NCI-H510A treated with DMSO at 0.1 percent for 48 hours (cell line): ENCODE data around the gene PDPK1.
"Not testable (repeated sequence)": the region's sequence is repeated elsewhere in the genome, so short reads cannot be mapped to it uniquely, and the experiment has no call there.

ENCODE experiments used
- DNase-seq: peaks from one replicate; lab custom pipeline; 2025; lab: John Stamatoyannopoulos, UW

The PDPK1 gene

DNA sequence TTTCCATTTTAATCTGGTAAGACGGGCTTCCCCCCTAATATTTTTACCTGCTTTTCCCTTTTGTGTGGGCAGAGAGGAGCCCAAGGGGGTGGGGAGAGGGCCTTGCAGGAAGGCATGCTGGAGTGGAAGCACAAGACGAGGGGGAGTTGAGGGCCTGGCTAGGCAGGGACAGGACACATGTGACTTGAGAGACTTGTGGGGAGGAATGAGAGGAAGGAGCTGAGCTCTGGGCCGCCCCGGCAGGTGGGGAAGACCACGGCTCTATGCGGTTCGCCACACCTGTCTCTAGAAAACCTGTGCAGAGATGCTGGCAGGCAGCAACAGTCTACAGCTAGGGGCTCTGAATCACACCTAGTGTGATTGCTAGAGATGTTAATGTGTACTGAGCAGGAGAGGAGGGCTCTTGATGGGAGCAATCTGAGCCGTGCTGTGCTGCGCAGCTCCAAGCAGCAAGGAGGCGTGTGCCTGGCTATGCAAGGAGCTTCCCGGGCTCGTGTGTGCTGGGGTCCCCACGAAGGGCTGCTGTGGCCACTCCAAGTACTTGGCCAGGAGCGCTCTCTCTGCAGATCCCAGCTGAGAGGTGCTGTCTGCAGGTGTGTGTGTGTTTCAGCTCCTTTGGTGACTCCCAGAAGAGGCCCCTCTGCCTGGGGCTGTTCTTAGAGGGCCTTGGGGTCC is 50.2 kb downstream of the PDPK1 start:
- DNase-seq, result no peak

DNA sequence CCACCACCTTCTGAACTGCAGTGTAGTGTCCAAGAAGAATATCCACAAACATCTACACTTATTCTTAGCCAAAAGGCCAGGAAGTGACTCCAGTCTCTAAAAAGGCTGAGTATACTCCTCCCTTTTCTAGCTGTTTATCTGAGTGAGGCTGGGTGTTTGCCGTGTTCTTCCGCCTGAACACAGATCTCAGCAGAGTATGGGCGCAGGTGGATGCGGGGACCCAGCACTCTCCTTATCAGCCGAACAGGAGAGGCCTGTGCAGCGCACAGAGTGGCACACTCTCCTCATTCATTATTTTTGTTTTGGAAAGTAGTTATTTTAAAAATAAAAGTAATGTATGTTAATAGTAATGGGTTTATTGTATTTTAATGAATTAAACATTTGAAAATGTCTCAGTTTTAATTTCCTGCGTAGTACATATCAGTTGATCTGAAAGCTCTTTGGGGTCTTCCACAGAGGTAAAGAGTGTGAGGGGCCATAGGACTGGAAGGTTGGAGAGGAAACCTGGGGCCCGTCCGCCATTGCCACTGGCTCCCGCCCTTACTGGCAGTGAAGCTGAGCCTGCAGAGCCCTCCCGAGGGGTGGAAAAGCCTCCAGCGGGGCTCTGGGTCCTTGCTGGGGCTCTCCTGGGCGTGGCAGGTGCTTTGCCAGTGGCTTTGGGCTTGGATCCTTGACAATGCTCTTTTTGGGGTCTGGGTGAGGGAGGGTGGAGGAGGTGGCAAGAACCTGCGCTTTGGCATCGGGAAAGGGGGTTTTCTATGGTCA is 53.8 kb downstream of the PDPK1 start:
- no peak for DNase-seq

DNA sequence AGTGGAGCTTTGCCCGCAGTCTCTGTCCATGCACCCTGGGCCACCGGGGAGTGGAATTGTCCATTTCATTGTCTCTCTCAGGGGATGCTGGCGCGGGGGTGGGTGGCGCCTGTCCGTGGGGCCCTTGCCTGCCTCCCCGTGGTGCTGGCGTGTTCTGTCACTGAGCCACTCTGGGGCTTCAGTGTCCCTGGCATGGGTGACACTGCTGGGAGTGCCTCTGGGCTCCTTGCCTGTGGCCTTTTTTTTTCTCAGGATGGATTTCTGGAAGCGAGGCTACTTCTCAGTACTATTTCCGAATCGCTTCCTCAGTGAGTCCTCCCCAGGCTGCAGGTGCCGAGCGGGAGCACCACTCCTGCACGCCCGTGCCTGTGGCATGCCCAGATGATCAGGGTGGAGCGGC is 55.0 kb downstream of the PDPK1 start:
- DNase-seq, result no peak

DNA sequence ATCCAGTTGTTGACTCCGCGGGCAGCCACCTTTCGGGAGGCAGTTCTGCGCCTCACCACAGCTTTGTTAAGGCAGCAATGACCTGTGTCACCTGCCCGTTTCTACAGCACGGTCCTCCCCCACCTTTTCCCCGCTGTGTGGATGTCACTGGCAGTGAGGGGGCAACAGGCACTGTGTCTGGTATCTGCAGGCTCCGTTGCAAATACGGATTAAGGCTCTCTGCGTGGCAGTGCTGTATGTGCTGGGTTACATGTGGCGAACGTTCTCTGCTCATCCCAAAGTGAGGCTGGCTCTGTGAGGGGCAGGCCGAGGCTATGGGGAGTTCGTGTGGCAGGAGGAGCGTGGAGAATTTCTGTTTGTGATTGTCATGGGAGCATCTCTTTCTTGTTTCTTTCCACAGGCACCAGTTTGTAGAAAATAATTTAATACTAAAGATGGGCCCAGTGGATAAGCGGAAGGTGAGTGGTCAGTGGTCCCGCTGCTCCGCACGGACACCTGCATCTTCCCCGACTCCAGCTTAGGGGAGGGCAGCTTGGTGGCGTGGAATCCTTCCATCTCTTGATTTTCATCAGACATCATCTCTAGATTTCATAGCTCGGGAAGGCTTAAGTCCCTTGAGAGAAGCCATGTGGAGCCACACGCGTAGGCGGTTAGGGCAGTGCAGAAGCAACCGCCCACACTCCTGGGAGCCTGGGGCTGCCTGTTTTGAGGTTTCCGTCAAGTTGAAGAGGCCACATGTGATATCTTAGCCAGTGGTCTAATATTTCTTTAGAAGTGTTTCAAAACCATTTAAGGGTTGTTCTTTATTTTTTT is 57.8 kb downstream of the PDPK1 start:
- no peak for DNase-seq

DNA sequence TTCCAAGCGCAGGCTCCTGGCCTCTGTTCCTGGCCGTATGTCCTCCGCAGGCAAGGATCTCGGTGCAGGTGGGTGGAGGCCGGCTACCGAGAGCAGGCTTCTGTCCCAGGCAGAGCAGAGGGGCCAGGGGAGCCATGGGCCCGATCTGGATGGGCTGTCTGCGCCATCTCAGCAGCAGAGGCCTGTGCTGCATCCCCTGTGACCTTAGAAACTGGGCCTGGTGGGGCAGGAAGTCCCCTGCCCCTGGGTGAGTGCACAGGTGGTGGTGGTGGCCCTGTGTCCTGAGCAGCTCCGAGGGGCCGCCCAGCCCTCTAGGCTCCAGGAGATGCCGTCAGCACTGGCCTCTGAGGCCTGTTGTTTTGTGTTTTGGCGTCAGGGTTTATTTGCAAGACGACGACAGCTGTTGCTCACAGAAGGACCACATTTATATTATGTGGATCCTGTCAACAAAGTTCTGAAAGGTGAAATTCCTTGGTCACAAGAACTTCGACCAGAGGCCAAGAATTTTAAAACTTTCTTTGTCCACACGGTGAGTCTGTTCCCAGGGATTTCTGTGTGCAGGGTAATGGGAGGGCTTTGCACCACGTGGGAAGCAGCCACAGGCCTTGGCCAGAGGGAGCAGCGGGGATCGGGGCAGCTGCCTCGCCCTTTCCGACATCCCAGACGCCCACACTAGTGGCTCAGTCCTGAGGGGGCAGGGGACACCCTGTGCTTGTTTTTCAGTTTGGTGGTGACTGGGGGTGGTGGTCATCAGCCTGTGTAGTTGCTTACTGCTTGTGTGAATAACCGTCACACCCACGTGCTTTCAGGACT is 59.1 kb downstream of the PDPK1 start:
- DNase-seq, result no peak

DNA sequence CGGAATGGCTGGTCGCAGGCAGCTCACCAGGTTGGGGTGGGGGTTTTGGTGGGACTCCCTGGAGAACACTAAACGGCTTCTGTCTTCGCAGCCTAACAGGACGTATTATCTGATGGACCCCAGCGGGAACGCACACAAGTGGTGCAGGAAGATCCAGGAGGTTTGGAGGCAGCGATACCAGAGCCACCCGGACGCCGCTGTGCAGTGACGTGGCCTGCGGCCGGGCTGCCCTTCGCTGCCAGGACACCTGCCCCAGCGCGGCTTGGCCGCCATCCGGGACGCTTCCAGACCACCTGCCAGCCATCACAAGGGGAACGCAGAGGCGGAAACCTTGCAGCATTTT is 59.7 kb downstream of the PDPK1 start:
- DNase-seq, result no peak

DNA sequence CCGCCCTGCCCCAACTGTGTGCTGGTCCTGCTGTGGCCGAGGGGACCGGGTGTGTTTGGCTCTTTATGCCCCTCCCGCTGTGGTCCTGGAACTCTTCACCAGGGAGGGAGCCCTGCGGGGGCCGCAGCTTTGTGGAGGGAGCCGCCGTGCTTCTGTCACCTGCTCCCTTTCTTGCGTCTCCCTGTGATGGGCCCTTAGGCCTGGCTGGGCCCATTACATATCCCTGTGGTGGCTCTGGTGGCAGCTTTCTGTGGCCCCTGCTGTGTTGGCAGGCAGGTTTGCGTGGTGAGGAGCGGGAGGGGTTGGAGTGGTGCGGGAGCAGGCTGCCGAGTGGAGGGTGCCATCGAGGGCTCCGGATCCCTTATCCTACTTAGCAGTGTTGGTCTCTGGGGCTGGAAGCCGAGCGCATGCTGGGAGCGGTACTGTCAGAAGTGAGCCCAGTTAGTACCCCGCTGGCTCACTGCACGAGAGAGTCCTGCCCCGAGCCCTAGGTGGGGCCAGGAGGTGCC is 60.4 kb downstream of the PDPK1 start:
- DNase-seq, result no peak

DNA sequence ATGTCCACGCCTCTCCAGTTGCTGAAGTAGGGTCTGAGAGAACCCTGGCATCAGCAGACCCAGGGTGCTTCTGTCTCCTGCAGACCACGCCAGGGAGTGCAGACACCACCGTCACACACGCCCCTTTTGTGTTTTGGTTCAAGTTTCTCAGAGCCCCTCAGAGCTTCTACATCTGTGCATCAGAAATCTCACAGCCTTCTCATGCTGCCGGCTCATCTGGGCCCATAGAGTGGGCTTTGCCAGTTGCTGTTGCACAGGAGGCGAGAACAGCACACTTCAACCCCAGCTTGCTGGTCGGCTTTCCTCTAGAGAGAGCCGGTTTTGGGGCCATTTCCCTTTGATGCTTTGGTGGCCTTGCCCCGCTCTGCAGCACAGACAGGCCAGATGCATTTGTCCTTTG is 60.9 kb downstream of the PDPK1 start:
- no peak for DNase-seq

DNA sequence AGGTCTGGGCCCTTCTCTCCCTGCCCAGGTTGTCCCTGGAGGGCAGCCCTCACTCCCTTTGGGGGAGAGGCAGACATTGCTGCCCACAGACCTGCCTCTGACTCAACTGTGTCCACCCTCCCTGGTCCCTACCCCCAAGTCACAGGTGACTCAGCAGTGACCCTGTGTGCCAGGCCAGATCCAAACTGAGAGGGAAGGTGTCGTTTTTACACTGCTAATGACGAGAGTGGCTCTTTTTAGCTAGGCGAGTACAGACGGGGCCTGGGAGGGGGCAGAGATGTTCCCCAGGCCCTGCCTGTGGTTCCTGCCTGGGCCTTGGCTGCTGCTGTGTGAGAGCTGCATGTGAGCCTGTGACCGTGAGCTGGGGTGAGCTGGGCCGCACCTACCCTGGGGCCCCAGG is 61.3 kb downstream of the PDPK1 start:
- DNase-seq, result not testable (repeated sequence)

DNA sequence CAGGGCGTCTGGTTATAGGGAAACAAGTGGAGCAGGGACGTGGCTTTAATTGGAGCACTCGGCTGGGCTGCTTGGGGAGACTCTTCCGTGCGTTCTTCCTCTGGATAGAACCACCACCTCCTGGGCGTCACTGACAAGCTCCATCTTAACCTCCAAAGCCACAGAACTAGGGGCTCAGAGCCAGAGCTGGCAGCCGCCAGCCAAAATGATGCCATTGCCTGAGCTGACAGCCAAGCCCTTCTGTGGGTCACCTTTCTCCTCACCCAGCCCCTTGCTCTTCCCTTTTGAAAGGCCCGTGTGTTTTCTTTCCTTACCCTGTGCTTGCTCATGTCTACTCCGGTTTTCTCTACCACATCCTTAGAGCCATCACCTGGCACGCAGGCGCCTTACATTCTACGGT is 62.0 kb downstream of the PDPK1 start:
- DNase-seq, result not testable (repeated sequence)

DNA sequence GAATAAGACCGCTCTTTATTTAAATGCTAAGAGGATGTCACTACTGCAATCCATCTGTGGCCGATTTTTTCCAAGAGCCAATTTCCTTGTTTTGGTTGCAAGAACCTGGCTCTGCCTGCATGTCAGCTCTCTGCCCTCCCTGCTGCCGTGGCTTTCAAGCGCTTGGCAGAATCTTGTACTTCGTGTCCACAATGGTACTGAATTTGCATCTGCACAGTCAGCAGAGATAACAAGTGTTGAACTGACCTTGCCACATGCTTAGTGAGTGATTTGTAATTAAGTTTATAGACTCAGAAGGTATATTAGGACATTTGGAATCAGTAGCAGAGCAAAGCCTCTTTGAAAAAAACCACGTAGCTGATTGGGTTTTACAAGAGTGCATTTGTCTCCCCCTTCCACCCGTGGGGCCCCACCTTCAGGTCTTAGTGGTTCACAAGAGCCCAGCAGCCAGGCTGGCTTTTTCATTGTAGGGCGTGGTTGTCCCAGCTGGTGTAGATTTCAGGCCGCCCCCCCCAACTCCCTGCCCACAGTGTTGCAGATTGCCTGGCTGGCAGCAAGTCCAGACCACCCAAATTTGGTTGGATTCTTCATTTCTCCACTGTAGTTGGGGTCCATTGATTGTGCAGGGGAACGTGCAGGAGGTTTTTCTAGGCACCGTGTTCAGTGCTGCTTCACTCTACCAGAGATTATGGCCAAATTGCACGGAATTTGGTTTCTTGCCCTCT is 63.6 kb downstream of the PDPK1 start:
- DNase-seq, result not testable (repeated sequence)

DNA sequence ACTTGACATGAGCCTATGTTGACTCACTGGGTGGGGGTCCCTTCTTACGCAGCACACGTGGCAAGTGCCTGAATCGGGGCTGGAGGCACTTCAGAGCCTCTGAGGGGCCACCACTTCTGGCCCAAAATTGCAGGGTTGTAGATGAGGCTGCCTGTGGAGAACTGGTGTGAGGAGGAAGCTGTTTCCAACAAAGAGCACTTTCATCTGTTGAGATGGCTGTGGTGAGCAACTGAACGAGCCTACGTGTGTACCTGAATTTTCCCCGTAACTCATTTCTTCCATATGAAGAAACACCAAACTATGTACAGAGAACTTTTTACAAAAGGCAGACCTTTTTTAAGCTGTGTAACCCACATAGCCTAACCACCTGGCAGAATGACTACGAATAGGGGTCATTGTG is 64.4 kb downstream of the PDPK1 start:
- DNase-seq, result not testable (repeated sequence)

DNA sequence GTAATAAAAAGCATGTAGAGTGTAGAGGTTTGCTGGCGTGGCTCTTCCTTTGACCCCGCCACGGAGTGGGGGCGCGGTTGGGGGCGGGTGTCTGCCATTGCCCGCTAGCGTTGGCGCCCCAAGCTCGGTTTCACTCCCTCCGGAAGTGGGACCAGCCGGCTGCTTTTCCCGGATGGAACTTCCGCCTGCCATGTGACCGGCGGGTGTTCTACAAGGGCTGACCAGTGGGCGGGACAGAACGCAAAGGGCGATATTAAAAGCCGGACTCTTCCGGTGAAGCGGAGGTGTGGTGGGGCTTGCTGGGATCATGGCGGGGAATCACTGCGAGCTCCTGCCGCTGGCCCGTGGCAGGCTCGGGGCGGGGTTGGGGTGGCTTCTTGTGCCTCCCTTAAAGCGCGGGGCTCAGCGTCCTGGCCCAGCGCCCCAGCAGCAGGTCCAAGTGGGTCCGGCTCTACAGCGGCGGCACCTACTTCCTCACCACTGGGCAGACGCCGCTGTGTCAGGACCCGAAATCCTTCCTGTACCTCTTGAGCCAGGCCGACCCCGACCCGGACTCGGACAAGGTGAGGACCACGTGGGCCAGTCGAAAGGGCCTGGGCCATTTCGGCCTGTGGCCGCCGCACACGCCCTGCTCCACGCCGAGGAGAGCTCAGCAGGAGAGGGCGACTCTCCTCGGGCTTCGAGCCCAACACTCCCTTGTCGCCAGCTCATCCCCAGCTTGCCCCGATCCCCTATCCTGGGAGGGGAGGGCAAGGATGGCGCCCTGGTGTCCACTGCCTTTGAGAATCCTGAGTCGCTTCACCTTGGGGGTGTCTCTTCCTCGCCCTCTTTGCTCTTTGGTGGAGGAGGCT is 65.6 kb downstream of the PDPK1 start:
- peak; percentile 78 for DNase-seq

DNA sequence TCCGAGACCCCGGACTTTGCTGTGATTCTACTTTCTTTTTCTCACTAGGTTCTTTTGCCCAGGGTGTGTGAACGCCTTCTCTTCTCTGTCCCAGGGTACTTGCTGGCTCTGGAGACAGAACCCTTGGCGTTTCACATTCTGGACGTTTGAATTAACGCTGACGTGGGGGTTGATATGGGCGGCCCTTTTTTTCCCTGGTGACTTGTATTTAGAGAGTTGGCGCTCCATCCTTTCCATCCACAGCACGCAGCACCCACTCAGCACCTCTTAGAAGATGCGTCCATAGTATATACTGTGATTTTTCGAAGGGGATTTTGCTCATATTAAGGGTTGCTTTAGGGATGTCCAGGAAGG is 66.2 kb downstream of the PDPK1 start:
- not testable (repeated sequence) for DNase-seq

DNA sequence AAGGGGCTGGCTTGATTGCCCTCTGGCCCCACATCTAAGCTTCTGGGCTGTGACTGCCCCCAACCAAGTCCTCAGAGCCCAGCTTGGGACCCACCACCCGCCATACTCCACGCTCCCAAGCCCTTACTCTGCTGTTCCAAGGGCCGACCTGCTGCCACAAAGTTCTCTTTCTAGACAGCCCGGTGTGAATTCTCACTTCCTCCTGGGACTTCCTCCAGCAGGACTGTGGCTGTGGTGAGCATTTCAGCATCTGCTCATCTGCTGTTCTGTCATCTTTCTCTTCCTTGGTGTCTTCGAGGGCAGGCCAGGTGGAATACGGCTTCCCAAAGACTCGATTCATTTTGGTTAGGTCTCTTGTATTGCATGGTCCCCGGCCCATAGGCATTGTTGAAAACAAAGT is 69.0 kb downstream of the PDPK1 start:
- not testable (repeated sequence) for DNase-seq

DNA sequence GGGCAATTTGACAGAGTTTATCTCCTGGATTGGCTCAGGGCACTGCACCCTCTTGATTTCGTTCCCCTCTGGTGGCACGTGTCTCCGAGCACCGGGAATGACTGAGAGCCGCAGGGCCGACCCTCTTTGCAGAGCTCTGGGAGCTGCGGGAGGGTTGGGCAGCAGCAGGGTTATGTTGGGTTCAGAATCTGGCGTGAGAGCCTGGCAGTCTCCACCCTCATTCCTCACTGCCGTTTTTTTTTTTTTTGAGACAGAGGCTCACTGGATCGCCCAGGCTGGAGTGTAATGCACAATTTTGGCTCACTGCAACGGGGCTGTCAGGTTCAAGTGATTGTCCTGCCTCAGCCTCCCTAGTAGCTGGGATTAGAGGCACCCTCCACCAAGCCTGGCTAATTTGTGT is 71.5 kb downstream of the PDPK1 start:
- not testable (repeated sequence) for DNase-seq

DNA sequence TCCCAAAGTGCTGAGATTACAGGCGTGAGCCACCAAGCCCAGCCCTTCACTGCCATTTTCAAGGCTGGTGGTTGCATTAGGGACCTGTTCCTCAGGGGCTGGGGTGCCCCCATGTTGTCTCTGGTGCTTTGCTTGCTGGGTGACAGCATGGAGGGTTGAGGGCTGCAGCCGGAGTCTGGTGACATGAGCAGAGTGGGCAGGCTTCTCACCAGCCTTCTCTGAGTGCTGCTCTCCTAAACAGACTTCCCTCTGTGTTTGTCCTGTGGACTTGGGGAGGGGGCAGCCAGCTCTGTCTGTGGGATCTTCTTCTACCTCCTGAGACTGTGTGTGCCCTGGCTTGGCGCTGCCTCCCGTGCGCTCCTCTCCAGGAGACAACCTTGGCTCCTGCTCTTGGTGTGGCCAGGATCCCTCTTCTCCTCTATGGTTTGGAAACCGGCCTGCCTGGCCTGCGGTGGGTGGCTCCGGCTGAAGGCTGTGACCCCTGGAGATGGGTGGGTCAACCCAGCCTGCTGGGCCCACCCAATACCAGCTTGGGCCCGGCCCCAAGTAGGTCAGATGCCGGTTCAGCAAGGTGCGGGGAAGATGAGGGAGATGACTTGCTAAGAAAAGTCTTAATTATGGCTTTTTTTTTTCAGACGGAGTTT is 72.1 kb downstream of the PDPK1 start:
- no peak for DNase-seq

DNA sequence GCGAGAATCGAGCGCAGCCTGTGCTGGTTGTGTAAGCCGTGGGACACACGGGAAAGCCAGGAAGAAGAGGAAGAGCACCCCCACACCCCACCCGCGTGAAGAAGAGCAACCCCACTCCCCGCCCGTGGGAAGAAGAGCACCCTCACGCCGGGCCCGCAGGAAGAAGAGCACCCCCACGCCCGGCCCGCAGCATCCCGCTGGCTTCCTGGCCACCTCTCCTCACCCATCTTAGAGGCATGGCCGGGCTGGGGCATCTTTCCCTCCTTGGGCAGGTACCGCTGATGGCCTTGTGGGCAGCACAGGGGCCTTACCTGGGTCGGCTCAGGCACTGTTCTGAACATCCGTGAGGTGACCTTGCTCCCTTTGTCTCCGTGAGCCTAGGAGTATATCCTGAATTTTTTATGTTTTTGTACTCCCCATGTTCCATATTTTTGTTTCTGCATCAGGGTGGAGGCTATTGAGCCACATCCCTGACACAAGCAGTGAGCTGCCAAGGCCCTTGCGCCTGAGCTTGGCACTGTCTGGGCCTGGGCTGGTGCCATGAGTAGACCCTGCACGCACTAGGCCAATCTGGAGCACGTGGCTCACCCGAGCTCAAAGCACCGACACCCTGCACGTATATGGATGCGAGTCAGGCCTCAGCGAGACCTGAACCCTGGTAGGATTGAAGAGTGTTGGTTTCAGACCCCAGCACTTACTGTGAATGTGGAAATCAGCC is 73.1 kb downstream of the PDPK1 start:
- no peak for DNase-seq

DNA sequence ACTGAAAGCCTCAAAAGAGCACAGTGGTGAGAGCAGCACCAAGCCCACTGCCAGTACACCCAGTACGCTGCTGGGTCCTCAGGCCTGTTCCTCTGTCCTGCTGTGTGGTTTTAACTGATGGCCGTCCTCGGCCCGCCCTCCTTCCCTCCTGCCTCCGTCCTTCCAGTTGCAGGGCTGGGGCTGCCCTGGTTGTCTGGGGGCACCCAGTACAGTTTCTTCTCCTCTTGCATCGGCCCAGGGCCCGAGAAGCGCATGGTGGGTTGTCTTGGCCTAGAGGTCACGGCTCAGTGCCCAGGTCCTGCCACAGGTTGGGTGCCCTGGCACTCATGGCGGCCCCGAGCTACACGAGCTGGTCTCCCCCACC is 73.7 kb downstream of the PDPK1 start:
- DNase-seq, result no peak
